Measurements from ENCODE around the gene NAB2.

Gene NAB2

GRCh38 chr12:57101892-57102695, 13.2 kb downstream of the NAB2 start:
- no peak overlapping the region for H3K4me3 ChIP-seq (ENCODE audit: low read depth, low read length)
- DNase-seq (ENCODE audit: low read depth) = no peak
- no peak for TF ChIP-seq CTCF (IDR thresholded peaks at IDR 0.05; ENCODE audit: insufficient read depth, low read depth, low read length, missing control alignments)

GRCh38 chr12:57103856-57104255, 14.9 kb downstream of the NAB2 start:
- no peak overlapping the region for H3K4me3 ChIP-seq (ENCODE audit: low read depth, low read length)
- no peak for DNase-seq (ENCODE audit: low read depth)
- no peak for TF ChIP-seq CTCF (IDR thresholded peaks at IDR 0.05; ENCODE audit: insufficient read depth, low read depth, low read length, missing control alignments)

- no peak for DNase-seq (ENCODE audit: low read depth)
- H3K4me3 ChIP-seq (ENCODE audit: low read depth, low read length) = no peak overlapping the region
- TF ChIP-seq CTCF (IDR thresholded peaks at IDR 0.05; ENCODE audit: insufficient read depth, low read depth, low read length, missing control alignments) = no peak
Measured at GRCh38 chr12:57104292-57104910, 15.5 kb downstream of the NAB2 start.

GRCh38 chr12:57105011-57105753, 16.3 kb downstream of the NAB2 start:
- no peak for DNase-seq (ENCODE audit: low read depth)
- H3K4me3 ChIP-seq (ENCODE audit: low read depth, low read length) = no peak overlapping the region
- TF ChIP-seq CTCF (IDR thresholded peaks at IDR 0.05; ENCODE audit: insufficient read depth, low read depth, low read length, missing control alignments) = no peak

GRCh38 chr12:57106021-57106708, 17.3 kb downstream of the NAB2 start:
- TF ChIP-seq CTCF (IDR thresholded peaks at IDR 0.05; ENCODE audit: insufficient read depth, low read depth, low read length, missing control alignments) = no peak
- DNase-seq (ENCODE audit: low read depth) = no peak
- H3K4me3 ChIP-seq (ENCODE audit: low read depth, low read length) = no peak overlapping the region

GRCh38 chr12:57107456-57108155, 18.7 kb downstream of the NAB2 start:
- no peak for TF ChIP-seq CTCF (IDR thresholded peaks at IDR 0.05; ENCODE audit: insufficient read depth, low read depth, low read length, missing control alignments)
- no peak overlapping the region for H3K4me3 ChIP-seq (ENCODE audit: low read depth, low read length)
- DNase-seq (ENCODE audit: low read depth) = no peak

Measured in GM12865 (cell line).